ENCODE data around the gene NACC2. TPM values are rescaled to one million over a fixed set of nuclear protein-coding genes. Genes with fewer than 3 reads are reported as not detected.

NACC2 gene
- total and polyA plus RNA-seq, 10 of the 15 experiments (the other 5 are each of a cell fraction or from before 2014, with no cell fraction given), result 0.66 to 14.7 (median 3.5) TPM

GRCh38 chr9:136020206-136020605 is 74.9 kb downstream of the NACC2 start (continued):
- TF ChIP-seq TCF7 (IDR thresholded peaks at IDR 0.05; ENCODE audit: borderline replicate concordance) (no peak), ZZZ3 (IDR thresholded peaks at IDR 0.05; ENCODE audit: control insufficient read depth, insufficient read length, low read depth) (no peak), ZNF274 (IDR thresholded peaks at IDR 0.05; ENCODE audit: insufficient read depth, insufficient read length) (no peak), CREM (IDR thresholded peaks at IDR 0.05; ENCODE audit: low read depth) (no peak), SMC3 (IDR thresholded peaks at IDR 0.05; ENCODE audit: borderline replicate concordance, low read length) (no peak), CBX3 (IDR thresholded peaks at IDR 0.05; ENCODE audit: borderline replicate concordance, low read depth) (no peak), SREBF1 (IDR thresholded peaks at IDR 0.05; ENCODE audit: low read length) (no peak), PAX5 (IDR thresholded peaks at IDR 0.05; ENCODE audit: borderline replicate concordance, low read depth, low read length) (no peak)
- TF ChIP-seq, protein P1, sequence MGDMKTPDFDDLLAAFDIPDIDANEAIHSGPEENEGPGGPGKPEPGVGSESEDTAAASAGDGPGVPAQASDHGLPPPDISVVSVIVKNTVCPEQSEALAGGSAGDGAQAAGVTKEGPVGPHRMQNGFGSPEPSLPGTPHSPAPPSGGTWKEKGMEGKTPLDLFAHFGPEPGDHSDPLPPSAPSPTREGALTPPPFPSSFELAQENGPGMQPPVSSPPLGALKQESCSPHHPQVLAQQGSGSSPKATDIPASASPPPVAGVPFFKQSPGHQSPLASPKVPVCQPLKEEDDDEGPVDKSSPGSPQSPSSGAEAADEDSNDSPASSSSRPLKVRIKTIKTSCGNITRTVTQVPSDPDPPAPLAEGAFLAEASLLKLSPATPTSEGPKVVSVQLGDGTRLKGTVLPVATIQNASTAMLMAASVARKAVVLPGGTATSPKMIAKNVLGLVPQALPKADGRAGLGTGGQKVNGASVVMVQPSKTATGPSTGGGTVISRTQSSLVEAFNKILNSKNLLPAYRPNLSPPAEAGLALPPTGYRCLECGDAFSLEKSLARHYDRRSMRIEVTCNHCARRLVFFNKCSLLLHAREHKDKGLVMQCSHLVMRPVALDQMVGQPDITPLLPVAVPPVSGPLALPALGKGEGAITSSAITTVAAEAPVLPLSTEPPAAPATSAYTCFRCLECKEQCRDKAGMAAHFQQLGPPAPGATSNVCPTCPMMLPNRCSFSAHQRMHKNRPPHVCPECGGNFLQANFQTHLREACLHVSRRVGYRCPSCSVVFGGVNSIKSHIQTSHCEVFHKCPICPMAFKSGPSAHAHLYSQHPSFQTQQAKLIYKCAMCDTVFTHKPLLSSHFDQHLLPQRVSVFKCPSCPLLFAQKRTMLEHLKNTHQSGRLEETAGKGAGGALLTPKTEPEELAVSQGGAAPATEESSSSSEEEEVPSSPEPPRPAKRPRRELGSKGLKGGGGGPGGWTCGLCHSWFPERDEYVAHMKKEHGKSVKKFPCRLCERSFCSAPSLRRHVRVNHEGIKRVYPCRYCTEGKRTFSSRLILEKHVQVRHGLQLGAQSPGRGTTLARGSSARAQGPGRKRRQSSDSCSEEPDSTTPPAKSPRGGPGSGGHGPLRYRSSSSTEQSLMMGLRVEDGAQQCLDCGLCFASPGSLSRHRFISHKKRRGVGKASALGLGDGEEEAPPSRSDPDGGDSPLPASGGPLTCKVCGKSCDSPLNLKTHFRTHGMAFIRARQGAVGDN (IDR thresholded peaks at IDR 0.05), result no peak

DNA sequence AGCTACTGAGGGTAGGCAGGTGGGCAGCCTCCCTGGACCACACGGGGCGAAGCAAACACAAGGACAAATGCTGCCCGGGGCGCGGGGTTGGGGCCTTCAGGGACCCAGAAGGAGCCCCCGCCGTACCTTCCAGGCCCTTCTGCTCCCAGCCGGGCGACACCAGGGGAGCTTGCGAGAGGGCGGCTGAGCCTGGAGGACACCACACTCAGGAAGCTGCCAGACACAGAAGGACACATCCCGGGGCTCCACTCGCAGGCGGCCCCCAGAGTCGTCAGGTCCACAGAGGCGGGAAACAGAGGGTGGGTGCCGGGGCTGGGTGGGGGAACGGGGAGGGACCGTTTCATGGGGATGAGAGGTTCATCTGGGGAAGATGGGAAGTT is 75.4 kb downstream of the NACC2 start:
- no peaks in the 10 kb centered on the region for H3K4me1 ChIP-seq (ENCODE audit: control insufficient read depth, insufficient read depth, low read length)
- H3K36me3 ChIP-seq (ENCODE audit: control insufficient read depth in 2 of 2, insufficient read depth in 2 of 2, low read length in 1 of 2), result peaks cover 0 to 3% of the 10 kb centered on the region in 2 experiments; a peak in 1 of 4 replicates
- no peaks in the 10 kb centered on the region for H3K79me2 ChIP-seq (ENCODE audit: control insufficient read depth, insufficient read depth, low read length)
- no peaks in the 10 kb centered on the region for H3K27me3 ChIP-seq (replicated peaks in 1 of 2; ENCODE audit: control insufficient read depth in 2 of 2, insufficient read depth in 2 of 2, low read length in 1 of 2)
- FAIRE-seq (no peak), ATAC-seq (no peak), DNase-seq (ENCODE audit: low read depth, low spot score) (no peak)
- ChIA-PET RAD21 (ENCODE audit: unreplicated experiment) (no interaction called here), POLR2A (no interaction called here), SMC1A (ENCODE audit: uncharacterized antibody, unreplicated experiment) (no interaction called here), CTCF (no interaction called here)
- 91% methylated on average over 13 of the region's 19 CpGs for WGBS (ENCODE audit: insufficient coverage, insufficient replicate concordance, low lambda C conversion rate, missing lambda C conversion rate)
- in situ Hi-C loops (cut with MboI), result no loop called here
- H4K20me1 ChIP-seq (ENCODE audit: control insufficient read depth, insufficient read depth), result no peaks in the 10 kb centered on the region
- no peaks in the 10 kb centered on the region for H3K9me3 ChIP-seq (replicated peaks; ENCODE audit: control insufficient read depth, insufficient read depth, low read length)
- H3K4me3 ChIP-seq, result no peak overlapping the region
- intact Hi-C loops (cut with micrococcal nuclease; ENCODE audit: unreplicated experiment), result no loop called here
- no peak overlapping the region for H3K27ac ChIP-seq (ENCODE audit: control insufficient read depth, insufficient read depth)
- BruUV-seq (replicated peaks), result no TSS peak
- H2AFZ ChIP-seq (ENCODE audit: control insufficient read depth, low read depth, low read length), result no peak overlapping the region
- H3K4me2 ChIP-seq (ENCODE audit: control insufficient read depth, insufficient read depth), result no peak overlapping the region
- H3K9ac ChIP-seq (ENCODE audit: control insufficient read depth, insufficient read depth, low read length), result no peak overlapping the region
- TF ChIP-seq ZNF274 (IDR thresholded peaks at IDR 0.05; ENCODE audit: insufficient read depth, insufficient read length) (no peak), EED (IDR thresholded peaks at IDR 0.05; ENCODE audit: low read depth) (no peak), RELB (IDR thresholded peaks at IDR 0.05; ENCODE audit: low read depth) (no peak), BRCA1 (IDR thresholded peaks at IDR 0.05; ENCODE audit: low read depth, low read length) (no peak)
- TF ChIP-seq, protein P1 (IDR thresholded peaks at IDR 0.05), result no peak

Measured in GM12878 (cell line).